ENCODE results near the gene FOXA3.

- TF ChIP-seq ESRRG (CRISPR knock-in tag; IDR thresholded peaks at IDR 0.05): no peak
- TF ChIP-seq CSDC2 (CRISPR knock-in tag; IDR thresholded peaks at IDR 0.05): no peak
- TF ChIP-seq TOX (CRISPR knock-in tag; IDR thresholded peaks at IDR 0.05; ENCODE audit: borderline replicate concordance): no peak
- no peak for TF ChIP-seq PPARA (CRISPR knock-in tag; IDR thresholded peaks at IDR 0.05; ENCODE audit: borderline replicate concordance)
These were observed 11.1 kb upstream of the FOXA3 start for GRCh38 chr19:45852983-45853382.
